GM10266 (cell line): Measurements from ENCODE around the gene C19orf38.

Experiments used
- DNase-seq: peaks from one replicate; pipeline ENCODE4 v3.0.0; 2012; ENCODE audit errors: extremely low spot score
- CTCF ChIP-seq: IDR thresholded peaks from 2 replicates; pipeline ENCODE4 v1.5.1; 2012; ENCODE audit warnings: mild to moderate bottlenecking, low read depth; ENCODE audit not compliant: control insufficient read depth, insufficient read depth; ENCODE audit errors: missing control alignments

C19orf38 gene

GRCh38 chr19:10839114-10840050 lies 8.8 kb upstream of the C19orf38 start:
- no peak for DNase-seq
- no peak for TF ChIP-seq CTCF

- DNase-seq = no peak
- TF ChIP-seq CTCF = no peak
These were observed 5.4 kb upstream of the C19orf38 start for GRCh38 chr19:10842788-10843187.

GRCh38 chr19:10846500-10847202 lies 1.6 kb upstream of the C19orf38 start:
- TF ChIP-seq CTCF = no peak
- DNase-seq = no peak

- TF ChIP-seq CTCF = no peak
- no peak for DNase-seq
These were observed 2.4 kb downstream of the C19orf38 start for GRCh38 chr19:10850631-10851030.

GRCh38 chr19:10852098-10852800 lies 4.0 kb downstream of the C19orf38 start:
- DNase-seq = no peak
- TF ChIP-seq CTCF = no peak

- TF ChIP-seq CTCF = no peak
- DNase-seq = no peak
These were observed 4.7 kb downstream of the C19orf38 start for GRCh38 chr19:10852941-10853340.
